Measurements from ENCODE around the gene TARBP1.

DNA sequence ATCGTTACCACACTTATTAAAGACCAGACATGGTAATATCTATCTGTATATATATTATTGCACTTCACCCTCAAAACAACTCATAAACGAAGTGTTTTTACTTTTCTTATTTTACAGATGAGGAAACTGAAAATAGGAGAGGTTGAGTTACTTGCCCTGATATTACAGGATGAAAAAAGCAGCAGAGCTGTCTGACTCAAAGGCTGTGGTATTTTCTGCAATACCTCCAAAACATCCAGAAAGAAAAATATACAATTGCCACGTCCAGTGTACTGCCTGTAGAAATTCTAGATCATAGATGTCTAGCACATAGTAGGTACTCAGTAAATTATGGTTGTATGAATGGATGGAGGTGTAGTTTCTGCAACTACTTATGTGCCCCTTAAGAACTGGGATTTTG lies 5.2 kb upstream of the TARBP1 start:
- TF ChIP-seq, protein P1, sequence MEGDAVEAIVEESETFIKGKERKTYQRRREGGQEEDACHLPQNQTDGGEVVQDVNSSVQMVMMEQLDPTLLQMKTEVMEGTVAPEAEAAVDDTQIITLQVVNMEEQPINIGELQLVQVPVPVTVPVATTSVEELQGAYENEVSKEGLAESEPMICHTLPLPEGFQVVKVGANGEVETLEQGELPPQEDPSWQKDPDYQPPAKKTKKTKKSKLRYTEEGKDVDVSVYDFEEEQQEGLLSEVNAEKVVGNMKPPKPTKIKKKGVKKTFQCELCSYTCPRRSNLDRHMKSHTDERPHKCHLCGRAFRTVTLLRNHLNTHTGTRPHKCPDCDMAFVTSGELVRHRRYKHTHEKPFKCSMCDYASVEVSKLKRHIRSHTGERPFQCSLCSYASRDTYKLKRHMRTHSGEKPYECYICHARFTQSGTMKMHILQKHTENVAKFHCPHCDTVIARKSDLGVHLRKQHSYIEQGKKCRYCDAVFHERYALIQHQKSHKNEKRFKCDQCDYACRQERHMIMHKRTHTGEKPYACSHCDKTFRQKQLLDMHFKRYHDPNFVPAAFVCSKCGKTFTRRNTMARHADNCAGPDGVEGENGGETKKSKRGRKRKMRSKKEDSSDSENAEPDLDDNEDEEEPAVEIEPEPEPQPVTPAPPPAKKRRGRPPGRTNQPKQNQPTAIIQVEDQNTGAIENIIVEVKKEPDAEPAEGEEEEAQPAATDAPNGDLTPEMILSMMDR (conservative IDR thresholded peaks at IDR 0.05): no peak
- TF ChIP-seq ZFX (IDR thresholded peaks at IDR 0.05): no peak
